ENCODE measurements around the gene SHCBP1. TPM values are rescaled to one million over a fixed set of nuclear protein-coding genes. Genes with fewer than 3 reads are reported as not detected.
"Not testable (repeated sequence)": the region's sequence is repeated elsewhere in the genome, so short reads cannot be mapped to it uniquely, and the experiment has no call there.

Gene SHCBP1
- total RNA-seq, 3 donors from 2014 or later: 0.63 to 7.7 (median 2.3) TPM

DNA sequence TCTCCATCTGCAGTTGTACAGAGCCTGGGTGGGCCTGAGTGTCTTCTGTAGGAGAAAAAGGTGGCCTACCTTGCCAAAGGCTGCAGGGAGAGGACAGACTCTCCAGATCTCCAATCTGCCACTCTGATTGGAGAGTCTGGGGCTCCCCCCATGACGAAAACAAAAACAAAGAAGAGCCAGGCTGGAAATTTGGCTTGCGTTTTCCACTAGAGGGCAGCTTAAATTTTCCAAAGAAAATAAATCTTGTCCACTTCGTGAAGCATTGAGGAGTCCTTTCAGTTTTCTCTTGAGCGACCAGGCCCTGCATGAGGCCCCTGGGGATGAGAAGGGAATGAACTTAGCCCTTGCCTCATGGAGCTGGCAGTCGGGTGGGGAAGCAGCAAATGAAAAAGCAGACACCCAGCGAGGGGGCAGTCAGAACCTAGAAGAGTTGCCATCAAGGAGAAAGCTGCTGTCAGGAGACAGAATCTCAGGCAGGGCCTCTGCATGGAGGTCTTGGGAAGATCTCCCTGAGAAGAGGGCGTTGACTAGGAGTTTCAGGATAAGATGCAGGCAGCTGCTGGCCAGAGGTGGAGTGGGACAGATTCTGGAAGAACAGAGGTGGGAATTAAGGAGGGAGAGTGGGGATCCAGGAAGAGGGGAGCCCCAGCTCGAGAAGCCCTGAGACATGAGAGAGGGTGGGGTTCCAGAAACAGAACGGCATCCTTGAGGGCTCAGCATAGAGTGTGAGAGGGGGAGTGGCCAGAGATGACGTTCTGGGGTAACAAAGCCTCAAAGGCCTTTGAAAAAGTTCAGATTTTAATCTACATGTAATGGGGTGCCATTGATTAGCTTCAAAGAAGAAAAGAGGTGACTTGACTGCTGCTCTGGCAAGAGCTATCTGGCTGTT lies 8.4 kb upstream of the SHCBP1 start:
- DNase-seq: no peak
- TF ChIP-seq, protein P1, sequence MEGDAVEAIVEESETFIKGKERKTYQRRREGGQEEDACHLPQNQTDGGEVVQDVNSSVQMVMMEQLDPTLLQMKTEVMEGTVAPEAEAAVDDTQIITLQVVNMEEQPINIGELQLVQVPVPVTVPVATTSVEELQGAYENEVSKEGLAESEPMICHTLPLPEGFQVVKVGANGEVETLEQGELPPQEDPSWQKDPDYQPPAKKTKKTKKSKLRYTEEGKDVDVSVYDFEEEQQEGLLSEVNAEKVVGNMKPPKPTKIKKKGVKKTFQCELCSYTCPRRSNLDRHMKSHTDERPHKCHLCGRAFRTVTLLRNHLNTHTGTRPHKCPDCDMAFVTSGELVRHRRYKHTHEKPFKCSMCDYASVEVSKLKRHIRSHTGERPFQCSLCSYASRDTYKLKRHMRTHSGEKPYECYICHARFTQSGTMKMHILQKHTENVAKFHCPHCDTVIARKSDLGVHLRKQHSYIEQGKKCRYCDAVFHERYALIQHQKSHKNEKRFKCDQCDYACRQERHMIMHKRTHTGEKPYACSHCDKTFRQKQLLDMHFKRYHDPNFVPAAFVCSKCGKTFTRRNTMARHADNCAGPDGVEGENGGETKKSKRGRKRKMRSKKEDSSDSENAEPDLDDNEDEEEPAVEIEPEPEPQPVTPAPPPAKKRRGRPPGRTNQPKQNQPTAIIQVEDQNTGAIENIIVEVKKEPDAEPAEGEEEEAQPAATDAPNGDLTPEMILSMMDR (IDR thresholded peaks at IDR 0.05): no peak
- Histone ChIP-seq H3K4me3 (no peak overlapping the region), H3K36me3 (ENCODE audit: low read depth) (no peaks in the 10 kb centered on the region), H3K4me1 (ENCODE audit: low read depth) (no peaks in the 10 kb centered on the region), H3K9me3 (no peaks in the 10 kb centered on the region)
- intact Hi-C loops (cut with DNase I, micrococcal nuclease): no loop called here
- ATAC-seq: peak; percentile 16

DNA sequence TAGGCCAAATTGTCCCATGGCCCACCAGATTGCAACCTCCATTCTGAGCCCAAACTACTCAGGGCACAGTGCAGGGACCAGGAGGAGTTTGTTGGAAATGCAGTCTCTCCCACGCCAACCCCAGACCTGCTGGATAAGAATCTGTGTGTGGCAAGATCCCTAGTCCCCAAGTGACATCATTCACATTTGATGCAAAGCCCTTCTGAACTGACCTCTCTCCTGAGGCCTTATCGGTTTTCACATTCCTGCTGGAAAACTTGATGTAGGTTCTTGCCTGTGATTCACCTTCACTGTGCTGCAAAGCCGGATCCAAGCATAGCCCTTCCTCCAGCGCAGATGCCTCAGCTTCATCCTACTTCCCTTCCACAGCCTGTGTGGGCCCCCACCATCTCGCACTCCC lies 6.6 kb upstream of the SHCBP1 start:
- no peak for DNase-seq
- no peak for ATAC-seq
- Histone ChIP-seq H3K4me3 (no peak overlapping the region), H3K4me1 (ENCODE audit: low read depth) (no peaks in the 10 kb centered on the region), H3K9me3 (no peaks in the 10 kb centered on the region), H3K36me3 (ENCODE audit: low read depth) (no peaks in the 10 kb centered on the region)
- TF ChIP-seq, protein P1 (IDR thresholded peaks at IDR 0.05): no peak
- intact Hi-C loops (cut with DNase I, micrococcal nuclease): no loop called here

DNA sequence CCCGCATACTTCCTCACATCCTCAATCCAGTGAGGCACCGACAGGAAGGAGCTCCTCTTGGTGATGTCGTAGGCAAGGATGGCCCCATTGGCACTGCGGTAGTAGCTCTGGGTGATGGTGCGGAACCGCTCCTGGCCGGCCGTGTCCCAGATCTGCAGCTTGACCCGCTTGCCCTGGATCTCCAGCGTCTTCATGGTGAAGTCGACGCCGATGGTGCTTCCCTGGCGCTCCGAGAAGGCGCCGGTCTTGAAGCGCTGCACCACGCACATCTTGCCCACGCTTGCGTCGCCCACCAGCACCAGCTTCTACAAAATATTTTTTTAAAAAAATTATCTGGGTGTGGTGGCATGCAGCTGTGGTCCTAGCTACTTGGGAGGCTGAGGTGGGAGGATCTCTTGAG lies 5.5 kb upstream of the SHCBP1 start:
- H3K4me3 ChIP-seq; DNase-seq; H3K4me1 ChIP-seq (ENCODE audit: low read depth); H3K36me3 ChIP-seq (ENCODE audit: low read depth); ATAC-seq; H3K9me3 ChIP-seq; intact Hi-C loops (cut with DNase I, micrococcal nuclease): not testable (repeated sequence)

DNA sequence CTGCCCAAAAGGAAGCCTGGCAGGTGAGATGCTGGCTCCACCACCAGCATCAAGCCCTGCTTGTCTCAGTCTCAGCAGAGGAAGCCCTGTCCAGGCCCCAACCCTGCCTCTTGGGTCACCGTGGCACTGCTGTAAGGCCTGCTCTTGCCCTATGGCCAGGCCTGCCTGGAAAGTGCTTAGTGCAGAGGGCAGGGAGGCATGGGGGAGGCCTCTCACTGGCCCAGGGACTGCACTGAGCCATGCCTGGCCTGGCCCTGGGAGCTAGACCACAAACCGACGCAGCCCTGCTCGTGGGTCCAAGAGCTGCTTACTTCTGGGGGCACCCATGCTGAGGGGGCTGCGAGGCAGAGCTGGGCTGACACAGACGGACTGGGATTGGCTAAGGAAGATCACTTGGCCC lies 3.7 kb upstream of the SHCBP1 start:
- H3K9me3 ChIP-seq; H3K4me3 ChIP-seq; H3K36me3 ChIP-seq (ENCODE audit: low read depth); intact Hi-C loops (cut with DNase I, micrococcal nuclease); H3K4me1 ChIP-seq (ENCODE audit: low read depth); ATAC-seq; DNase-seq: not testable (repeated sequence)

DNA sequence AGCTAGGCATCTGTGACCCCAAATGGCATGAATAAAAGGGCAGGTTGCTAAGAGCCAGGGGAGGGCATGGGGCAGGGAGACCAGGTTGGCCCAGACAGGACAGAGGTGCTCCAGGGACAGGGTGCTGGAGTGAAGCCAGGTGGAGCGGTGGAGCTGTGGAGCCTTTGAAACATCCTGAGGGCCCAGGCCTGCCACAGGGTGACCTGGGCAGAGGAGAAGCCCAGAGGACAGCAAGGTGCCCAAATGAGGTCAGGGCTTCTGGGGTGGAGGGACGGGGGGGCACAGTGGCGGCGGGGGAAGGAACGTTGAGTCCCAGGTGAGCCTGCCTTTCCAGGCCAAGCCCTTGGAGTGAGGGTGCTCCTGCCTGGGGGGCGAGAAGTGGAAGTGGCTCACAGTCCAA lies 2.5 kb upstream of the SHCBP1 start:
- intact Hi-C loops (cut with DNase I, micrococcal nuclease); H3K9me3 ChIP-seq; DNase-seq; H3K36me3 ChIP-seq (ENCODE audit: low read depth); H3K4me1 ChIP-seq (ENCODE audit: low read depth); H3K4me3 ChIP-seq: not testable (repeated sequence)
- ATAC-seq: peak; percentile 30

- DNase-seq; H3K36me3 ChIP-seq (ENCODE audit: low read depth); H3K4me3 ChIP-seq; intact Hi-C loops (cut with DNase I, micrococcal nuclease); H3K9me3 ChIP-seq; H3K4me1 ChIP-seq (ENCODE audit: low read depth): not testable (repeated sequence)
- ATAC-seq: peak; percentile 75
Observed at GRCh38 chr16:46623246-46623645, 2.1 kb upstream of the SHCBP1 start.

- no peak overlapping the region for H3K4me3 ChIP-seq
- DNase-seq (no peak), ATAC-seq (no peak)
- no peaks in the 10 kb centered on the region for H3K4me1 ChIP-seq (ENCODE audit: low read depth)
- intact Hi-C loops (cut with DNase I, micrococcal nuclease): no loop called here
- H3K36me3 ChIP-seq (ENCODE audit: low read depth): no peaks in the 10 kb centered on the region
- no peaks in the 10 kb centered on the region for H3K9me3 ChIP-seq
- TF ChIP-seq, protein P1 (IDR thresholded peaks at IDR 0.05): no peak
Observed at GRCh38 chr16:46621934-46622676, 926 bp upstream of the SHCBP1 start.

All from mucosa of descending colon (tissue), 3 donors.